ENCODE measurements around the gene TMEM53. TPM values are rescaled to one million over a fixed set of nuclear protein-coding genes. Genes with fewer than 3 reads are reported as not detected.

TMEM53 gene
- total and polyA plus RNA-seq, 2 of the 8 experiments (the other 6 are each of a cell fraction or from before 2014, with no cell fraction given) = 6.7 to 27.9 TPM

GRCh38 chr1:44609768-44610526, 64.3 kb downstream of the TMEM53 start:
- Histone ChIP-seq H4K91ac (replicated peaks; ENCODE audit: insufficient read length, low read length) (peak overlapping the region; percentile 67), H2BK120ac (replicated peaks; ENCODE audit: low read depth, low read length) (no peak overlapping the region), H3K36me3 (ENCODE audit: control insufficient read depth in 2 of 4, insufficient read depth in 4 of 4, low read length in 3 of 4) (no peaks in the 10 kb centered on the region), H2BK5ac (ENCODE audit: low read depth, low read length) (0 out of 2 replicates have a peak overlapping the region, but pooled peaks have one; percentile 35), H2AFZ (ENCODE audit: low read length) (no peak overlapping the region), H3K79me1 (ENCODE audit: low read depth, low read length) (no peaks in the 10 kb centered on the region), H2AK5ac (ENCODE audit: low read depth, low read length) (no peak overlapping the region), H3K23ac (ENCODE audit: insufficient read length) (no peak overlapping the region), H2BK15ac (ENCODE audit: low read length) (no peak overlapping the region), H3K4me1 (replicated peaks in 1 of 4; ENCODE audit: control insufficient read depth in 3 of 4, insufficient read depth in 4 of 4, low read length in 3 of 4) (peaks cover 2 to 18% (median 11%) of the 10 kb centered on the region in 4 experiments; a peak in 6 of 7 replicates), H2BK20ac (ENCODE audit: low read length) (no peak overlapping the region), H3K56ac (replicated peaks; ENCODE audit: insufficient read length, low read depth, low read length) (no peak overlapping the region), H4K8ac (ENCODE audit: extremely low read depth, insufficient read depth, low read length) (peak overlapping the region; percentile 58; the same call in 1 of the 2 replicates), H3K9ac (replicated peaks in 1 of 4; ENCODE audit: extremely low read depth in 1 of 4, low read depth in 3 of 4, low read length in 3 of 4) (no peak overlapping the region), H4K5ac (ENCODE audit: insufficient read length, low read depth, low read length) (no peak overlapping the region), H2BK12ac (ENCODE audit: low read depth, low read length) (no peak overlapping the region; the same call in 1 of the 2 replicates), H3K27me3 (replicated peaks in 1 of 4; ENCODE audit: control insufficient read depth in 3 of 4, extremely low read depth in 1 of 4, insufficient read depth in 3 of 4, low read length in 3 of 4) (no peaks in the 10 kb centered on the region), H3K23me2 (ENCODE audit: low read depth, low read length) (peaks cover 3% of the 10 kb centered on the region; the same call in 1 of the 2 replicates), H3K4me3 (ENCODE audit: extremely low read depth in 1 of 4, insufficient read depth in 2 of 4, low read depth in 3 of 4, low read length in 4 of 4) (no peak overlapping the region), H3K27ac (ENCODE audit: low read depth, low read length) (no peak overlapping the region), H3K14ac (ENCODE audit: insufficient read length) (no peak overlapping the region), H3K9me3 (ENCODE audit: insufficient read depth in 2 of 2, low read depth in 1 of 2, low read length in 1 of 2) (no peaks in the 10 kb centered on the region), H3K18ac (ENCODE audit: extremely low read depth, low read length) (peak overlapping the region; percentile 48; the same call in 1 of the 2 replicates), H3K4ac (replicated peaks; ENCODE audit: insufficient read length, low read depth, low read length) (peak overlapping the region; percentile 65), H3K4me2 (ENCODE audit: insufficient read depth in 1 of 2, low read depth in 2 of 2, low read length in 2 of 2) (0 out of 4 replicates have a peak overlapping the region, but pooled peaks have one; percentile 8 to 46), H4K20me1 (replicated peaks in 1 of 2; ENCODE audit: control insufficient read depth in 1 of 2, insufficient read depth in 2 of 2, low read length in 2 of 2) (peaks cover 0 to 9% of the 10 kb centered on the region in 2 experiments), H3K79me2 (ENCODE audit: control insufficient read depth in 1 of 2, insufficient read depth in 2 of 2, low read length in 2 of 2) (no peaks in the 10 kb centered on the region)
- 79% methylated on average over 23 of the region's 25 CpGs; no CpG with 5 or more reads in 1 of the 2 experiments for WGBS, 2 experiments (ENCODE audit: extremely low coverage in 1 of 2, insufficient coverage in 1 of 2, insufficient read length in 1 of 2, insufficient replicate concordance in 2 of 2, low coverage in 1 of 2, low lambda C conversion rate in 2 of 2, missing lambda C conversion rate in 1 of 2)
- TF ChIP-seq FOSL1 (IDR thresholded peaks at IDR 0.05; ENCODE audit: insufficient read depth, low read depth, low read length) (no peak), GABPA (IDR thresholded peaks at IDR 0.05; ENCODE audit: borderline replicate concordance, insufficient read depth, low read length) (0 out of 2 replicates have a peak, but pooled peaks have one; percentile 13), CTBP2 (IDR thresholded peaks at IDR 0.05; ENCODE audit: borderline replicate concordance, insufficient read depth, insufficient read length, low read length) (peak; percentile 53)
- FAIRE-seq = no peak
- ChIA-PET CTCF (ENCODE audit: partially characterized antibody) (interaction anchor here (0.5 to 7.0 kb wide), 41 partner anchors 8 to 680 kb away, joined by 3 to 129 read pairs (median 5); no protein-coding TSS in a partner anchor), POLR2A (ENCODE audit: partially characterized antibody) (interaction anchor here (0.9 to 6.8 kb wide), 10 partner anchors 9 to 523 kb away, joined by 3 to 58 read pairs (median 4); no protein-coding TSS in a partner anchor)
- DNase-seq (ENCODE audit: low read depth in 1 of 2, low spot score in 2 of 2) = no peak

Measured in H1 (cell line).